ENCODE data around the gene C6.

The C6 gene

DNA sequence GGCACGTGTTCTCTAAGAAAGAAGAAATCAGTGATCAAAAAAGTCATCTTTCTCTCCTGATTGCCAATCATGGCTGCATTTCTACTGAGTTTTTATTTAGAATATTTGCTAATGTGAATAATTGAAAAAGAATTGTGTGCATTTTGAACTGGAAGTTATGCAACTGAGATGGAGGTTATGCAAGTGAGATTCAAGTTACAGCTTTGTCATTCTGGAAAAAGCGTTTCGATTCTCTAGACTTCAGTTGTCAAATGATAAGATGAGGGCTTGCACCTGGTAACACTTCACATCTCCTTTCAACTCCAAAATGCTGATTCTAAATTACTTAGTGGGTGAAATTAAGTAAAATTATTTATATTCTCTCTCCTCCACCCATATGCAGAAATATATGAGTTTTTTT lies 36.4 kb downstream of the C6 start:
- DNase-seq (ENCODE audit: low spot score) = no peak
- TF ChIP-seq, protein P1, sequence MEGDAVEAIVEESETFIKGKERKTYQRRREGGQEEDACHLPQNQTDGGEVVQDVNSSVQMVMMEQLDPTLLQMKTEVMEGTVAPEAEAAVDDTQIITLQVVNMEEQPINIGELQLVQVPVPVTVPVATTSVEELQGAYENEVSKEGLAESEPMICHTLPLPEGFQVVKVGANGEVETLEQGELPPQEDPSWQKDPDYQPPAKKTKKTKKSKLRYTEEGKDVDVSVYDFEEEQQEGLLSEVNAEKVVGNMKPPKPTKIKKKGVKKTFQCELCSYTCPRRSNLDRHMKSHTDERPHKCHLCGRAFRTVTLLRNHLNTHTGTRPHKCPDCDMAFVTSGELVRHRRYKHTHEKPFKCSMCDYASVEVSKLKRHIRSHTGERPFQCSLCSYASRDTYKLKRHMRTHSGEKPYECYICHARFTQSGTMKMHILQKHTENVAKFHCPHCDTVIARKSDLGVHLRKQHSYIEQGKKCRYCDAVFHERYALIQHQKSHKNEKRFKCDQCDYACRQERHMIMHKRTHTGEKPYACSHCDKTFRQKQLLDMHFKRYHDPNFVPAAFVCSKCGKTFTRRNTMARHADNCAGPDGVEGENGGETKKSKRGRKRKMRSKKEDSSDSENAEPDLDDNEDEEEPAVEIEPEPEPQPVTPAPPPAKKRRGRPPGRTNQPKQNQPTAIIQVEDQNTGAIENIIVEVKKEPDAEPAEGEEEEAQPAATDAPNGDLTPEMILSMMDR (IDR thresholded peaks at IDR 0.05; ENCODE audit: borderline replicate concordance, control extremely low read depth, extremely low read depth, insufficient read depth, missing control alignments) = no peak
- in situ Hi-C loops (cut with MboI; ENCODE audit: low sequenced_read_pairs, unreplicated experiment) = no loop called here

GRCh38 chr5:41172012-41172411 lies 41.3 kb downstream of the C6 start:
- TF ChIP-seq, protein P1 (IDR thresholded peaks at IDR 0.05; ENCODE audit: borderline replicate concordance, control extremely low read depth, extremely low read depth, insufficient read depth, missing control alignments) = no peak
- DNase-seq (ENCODE audit: low spot score) = no peak
- in situ Hi-C loops (cut with MboI; ENCODE audit: low sequenced_read_pairs, unreplicated experiment) = no loop called here

DNA sequence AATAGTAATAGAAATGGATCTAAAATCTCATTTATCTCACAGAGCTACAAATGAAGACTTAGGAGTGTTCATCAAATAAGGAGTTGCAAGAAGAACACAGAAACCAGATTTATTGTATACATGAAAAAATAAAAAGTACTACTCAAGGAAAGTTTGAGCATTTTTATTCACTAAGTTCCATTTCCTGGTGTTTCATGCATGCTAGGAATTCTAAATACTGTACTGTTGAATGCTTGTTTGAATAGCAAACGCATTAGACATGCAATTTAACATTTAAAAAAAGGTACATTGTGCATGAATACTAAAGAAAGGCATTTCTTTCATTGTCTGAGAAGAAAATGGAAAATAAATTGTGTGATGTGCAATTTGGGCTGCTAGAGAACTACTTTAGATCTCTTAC lies 52.1 kb downstream of the C6 start:
- DNase-seq (ENCODE audit: low spot score) = no peak
- in situ Hi-C loops (cut with MboI; ENCODE audit: low sequenced_read_pairs, unreplicated experiment) = no loop called here
- TF ChIP-seq, protein P1 (IDR thresholded peaks at IDR 0.05; ENCODE audit: borderline replicate concordance, control extremely low read depth, extremely low read depth, insufficient read depth, missing control alignments) = no peak

DNA sequence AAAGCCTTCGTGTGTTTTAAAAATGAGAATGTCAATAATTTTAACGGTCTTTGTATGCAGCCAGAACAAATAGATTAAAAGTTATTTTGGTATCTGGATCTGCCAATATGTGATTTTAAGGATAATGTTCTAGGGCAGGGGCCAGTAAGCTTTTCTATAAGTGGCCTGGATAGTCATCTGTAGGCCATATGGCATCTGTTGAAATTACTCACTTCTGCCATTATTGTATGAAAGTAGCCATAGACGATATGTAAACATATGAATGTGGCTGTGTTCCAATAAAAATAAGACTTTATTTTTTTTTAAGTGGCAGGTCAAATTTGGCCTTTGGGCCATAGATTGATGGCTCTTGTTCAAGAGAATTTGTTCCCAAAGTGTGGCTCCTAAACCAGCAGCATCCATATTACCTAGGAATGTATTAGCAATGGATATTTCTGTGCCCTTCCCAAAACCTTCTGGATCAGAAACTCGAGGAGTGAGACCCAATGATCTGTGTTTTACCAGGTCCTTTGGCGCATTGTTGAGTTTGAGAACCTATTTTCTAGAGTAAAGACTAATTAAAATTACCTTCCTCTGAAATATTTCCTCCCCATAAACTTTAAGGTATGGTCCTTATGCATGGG lies 55.9 kb downstream of the C6 start:
- in situ Hi-C loops (cut with MboI; ENCODE audit: low sequenced_read_pairs, unreplicated experiment) = no loop called here
- TF ChIP-seq, protein P1 (IDR thresholded peaks at IDR 0.05; ENCODE audit: borderline replicate concordance, control extremely low read depth, extremely low read depth, insufficient read depth, missing control alignments) = no peak
- DNase-seq (ENCODE audit: low spot score) = no peak

DNA sequence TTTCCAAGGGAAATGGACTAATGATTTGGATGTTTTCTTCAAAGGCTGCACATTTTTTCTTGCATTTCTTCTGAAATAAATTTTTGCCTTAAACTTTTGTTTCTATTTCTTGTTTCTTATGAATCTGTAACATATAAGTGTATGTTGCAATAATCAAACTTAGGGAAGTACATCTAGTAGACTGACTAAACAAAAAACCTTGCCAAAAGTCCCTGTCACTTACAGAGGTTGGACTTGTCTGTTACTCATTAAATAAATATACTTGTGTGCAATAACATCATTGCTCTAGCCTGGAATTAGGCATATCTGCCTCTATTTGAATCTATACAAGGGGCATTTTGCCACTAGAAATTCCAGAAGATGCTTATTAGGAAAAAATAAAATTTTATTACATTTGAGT lies 56.6 kb downstream of the C6 start:
- TF ChIP-seq, protein P1 (IDR thresholded peaks at IDR 0.05; ENCODE audit: borderline replicate concordance, control extremely low read depth, extremely low read depth, insufficient read depth, missing control alignments) = no peak
- in situ Hi-C loops (cut with MboI; ENCODE audit: low sequenced_read_pairs, unreplicated experiment) = no loop called here
- no peak for DNase-seq (ENCODE audit: low spot score)

GRCh38 chr5:41154491-41154890 lies 58.8 kb downstream of the C6 start:
- no peak for DNase-seq (ENCODE audit: low spot score)

More at GRCh38 chr5:41154491-41154890, 58.8 kb downstream of the C6 start:
- TF ChIP-seq, protein P1 (IDR thresholded peaks at IDR 0.05; ENCODE audit: borderline replicate concordance, control extremely low read depth, extremely low read depth, insufficient read depth, missing control alignments) = no peak
- in situ Hi-C loops (cut with MboI; ENCODE audit: low sequenced_read_pairs, unreplicated experiment) = no loop called here

Measured in GM13976 (cell line).